GM12878 (cell line): Measurements from ENCODE around the gene ZNF280C. TPM values are rescaled to one million over a fixed set of nuclear protein-coding genes. Genes with fewer than 3 reads are reported as not detected.

ENCODE experiments used
- ATAC-seq: fragments of 200-7000 bp; cut with Tn5 transposase; 3 replicates; pipeline ENCODE4 v1.9.1; 2020; ENCODE audit warnings: mild to moderate bottlenecking, moderate library complexity
- BruUV-seq: library from RNA; stranded (reverse); fragments of 400-500 nt; replicated peaks from 2 replicates; lab custom pipeline; 2021; lab: Mats Ljungman, UMichigan
- CTCF ChIA-PET: fragments of 300-600 bp; sonication (Branson Sonifier 250); formaldehyde crosslinking; extraction: SDS; loops from one replicate; lab custom pipeline; 2021; ENCODE audit warnings: inconsistent platforms; lab: Yijun Ruan, JAX
- POLR2A ChIA-PET: fragments of 350-600 bp; formaldehyde crosslinking; extraction: SDS; loops from one replicate; lab custom pipeline; 2021; ENCODE audit warnings: inconsistent platforms; lab: Charles Lee
- RAD21 ChIA-PET: fragments of 300-600 bp; sonication (Branson Sonifier 250); formaldehyde crosslinking; loops from one replicate; lab custom pipeline; 2023; ENCODE audit warnings: antibody characterized with exemption; ENCODE audit not compliant: unreplicated experiment; lab: Charles Lee
- SMC1A ChIA-PET: fragments of 300-600 bp; sonication (Branson Sonifier 250); formaldehyde crosslinking; loops from one replicate; lab custom pipeline; 2023; ENCODE audit not compliant: unreplicated experiment, uncharacterized antibody; lab: Charles Lee
- DNase-seq: peaks from one replicate; pipeline ENCODE4 v3.0.0-alpha.2; 2011; ENCODE audit warnings: low read depth, low spot score
- FAIRE-seq: peaks from 3 replicates; lab custom pipeline; 2011; peaks lifted over from hg19 to GRCh38; lab: Jason Lieb, UNC
- H2AFZ ChIP-seq: 2 replicates; pipeline ENCODE4 v1.6.0; 2011; ENCODE audit warnings: low read depth, low read length, control low read depth; ENCODE audit not compliant: control insufficient read depth
- H3K27ac ChIP-seq: 2 replicates; pipeline ENCODE4 v1.5.1; 2011; ENCODE audit warnings: control low read depth; ENCODE audit not compliant: control insufficient read depth, insufficient read depth
- H3K27me3 ChIP-seq, 2 experiments: replicated peaks in 1 of 2; 2 replicates each; pipeline versions ENCODE4 v1.6.0 to v1.6.1; 2011; ENCODE audit warnings: low read length in 1 of 2; ENCODE audit not compliant: control insufficient read depth in 2 of 2, insufficient read depth in 2 of 2
- H3K36me3 ChIP-seq, 2 experiments: 2 replicates each; pipeline ENCODE4 v1.5.1; 2011; ENCODE audit warnings: low read length in 1 of 2; ENCODE audit not compliant: control insufficient read depth in 2 of 2, insufficient read depth in 2 of 2
- H3K4me1 ChIP-seq: 2 replicates; pipeline ENCODE4 v1.6.1; 2011; ENCODE audit warnings: mild to moderate bottlenecking, low read length, moderate library complexity, mixed read lengths; ENCODE audit not compliant: control insufficient read depth, insufficient read depth
- H3K4me2 ChIP-seq: 2 replicates; pipeline ENCODE4 v1.6.0; 2011; ENCODE audit warnings: control low read depth; ENCODE audit not compliant: control insufficient read depth, insufficient read depth
- H3K4me3 ChIP-seq: fragments of 200-600 bp; sonication (generic); 2 replicates; pipeline ENCODE4 v1.5.1; 2016
- H3K79me2 ChIP-seq: 2 replicates; pipeline ENCODE4 v1.6.0; 2011; ENCODE audit warnings: low read length; ENCODE audit not compliant: control insufficient read depth, insufficient read depth
- H3K9ac ChIP-seq: 2 replicates; pipeline ENCODE4 v1.8.0; 2011; ENCODE audit warnings: low read length, control low read depth, mixed read lengths; ENCODE audit not compliant: control insufficient read depth, insufficient read depth
- H3K9me3 ChIP-seq: replicated peaks from 3 replicates; pipeline ENCODE4 v1.5.1; 2011; ENCODE audit warnings: mild to moderate bottlenecking, low read length; ENCODE audit not compliant: control insufficient read depth, insufficient read depth
- H4K20me1 ChIP-seq: 2 replicates; pipeline ENCODE4 v1.6.0; 2011; ENCODE audit not compliant: control insufficient read depth, insufficient read depth
- ELK1 ChIP-seq: IDR thresholded peaks from 2 replicates; pipeline ENCODE4 v1.6.1; 2012; ENCODE audit warnings: low read depth, low read length, improper control_type of control experiment
- FOS ChIP-seq: IDR thresholded peaks from 3 replicates; pipeline ENCODE4 v1.6.1; 2011; ENCODE audit warnings: borderline replicate concordance; ENCODE audit not compliant: insufficient read length; ENCODE audit errors: extremely low read depth
- IKZF2 ChIP-seq, 2 experiments: fragments of 450-650 bp; IDR thresholded peaks; 2 replicates each; pipeline ENCODE4 v1.6.1; 2017; ENCODE audit warnings: mild to moderate bottlenecking in 2 of 2, moderate library complexity in 2 of 2
- MYC ChIP-seq: IDR thresholded peaks from 2 replicates; pipeline ENCODE4 v1.6.1; 2011; ENCODE audit warnings: mild to moderate bottlenecking, low read length, moderate library complexity, inconsistent platforms; ENCODE audit not compliant: insufficient read depth, insufficient replicate concordance, insufficient read length, severe bottlenecking
- RELB ChIP-seq: fragments of 450-650 bp; IDR thresholded peaks from 2 replicates; pipeline ENCODE4 v1.6.1; 2017; ENCODE audit warnings: low read depth, mild to moderate bottlenecking, moderate library complexity
- SREBF2 ChIP-seq: IDR thresholded peaks from 2 replicates; pipeline ENCODE4 v1.6.1; 2012; ENCODE audit warnings: mild to moderate bottlenecking, low read length
- TCF7 ChIP-seq: IDR thresholded peaks from 2 replicates; pipeline ENCODE4 v1.6.1; 2014; ENCODE audit warnings: antibody characterized with exemption, borderline replicate concordance
- YY1 ChIP-seq: IDR thresholded peaks from 2 replicates; pipeline ENCODE4 v1.6.1; 2011; ENCODE audit warnings: low read depth, mild to moderate bottlenecking, low read length
- WGBS: methylation state at CpG from one replicate; pipeline ENCODE4 v1.1.6; 2016; ENCODE audit warnings: low lambda C conversion rate; ENCODE audit not compliant: insufficient replicate concordance, insufficient coverage; ENCODE audit errors: missing lambda C conversion rate; 5-methylcytosine and 5-hydroxymethylcytosine counted together
- in situ Hi-C: fragments of 300-500 bp; cut with MboI; formaldehyde crosslinking; loops from 9 replicates; pipeline ENCODE4 v1.14.3; 2018; ENCODE audit warnings: mixed read lengths
- intact Hi-C: fragments of 100-400 bp; cut with micrococcal nuclease; formaldehyde crosslinking; loops from one replicate; pipeline ENCODE4 v1.14.2; 2022; ENCODE audit not compliant: unreplicated experiment
- polyA plus RNA-seq, 11 experiments: library from polyadenylated mRNA; depleted of rRNA in 4 of 11; unstranded in 6 of 11; stranded (reverse) in 5 of 11; fragments of >200 nt; fragmentation: Nextera tagmentation in 4 of 11; fragmentation: Illumina TruSeq in 1 of 11; extraction: Ambion mirVana in 4 of 11; extraction: Trizol in 1 of 11; gene quantifications; 1 replicate in 1 of 11; 2 replicates in 10 of 11; pipeline versions ENCODE4 v1.2.1 to v1.2.3, GENCODE V29; 2011 to 2016; ENCODE audit warnings: inconsistent platforms in 2 of 11, missing spikeins in 2 of 11, low read depth in 1 of 11
- total RNA-seq, 4 experiments: library from RNA; depleted of rRNA in 3 of 4; stranded (reverse); fragments of >200 nt in 3 of 4; fragmentation: Illumina TruSeq in 1 of 4; extraction: Trizol in 1 of 4; gene quantifications; 2 replicates each; pipeline versions ENCODE4 v1.2.1 to v1.2.3, GENCODE V29; 2013 to 2021

ZNF280C gene
- total and polyA plus RNA-seq, 10 of the 15 experiments (the other 5 are each of a cell fraction or from before 2014, with no cell fraction given) = 0.82 to 8.8 (median 5.7) TPM

- TF ChIP-seq ELK1 (no peak), FOS (no peak)
These were observed 64.1 kb downstream of the ZNF280C start (continued) for GRCh38 chrX:130204647-130205046.

- H4K20me1 ChIP-seq = no peaks in the 10 kb centered on the region
- H3K4me2 ChIP-seq = no peak overlapping the region
- 31% methylated on average over 5 of the region's 5 CpGs for whole genome bisulfite sequencing
- no peak overlapping the region for H3K27ac ChIP-seq
- ATAC-seq = no peak
- DNase-seq = no peak
- ChIA-PET RAD21 (interaction anchor here (1.0 kb wide), 1 partner anchor 118 kb away, joined by 4 read pairs; no protein-coding TSS in a partner anchor), SMC1A (interaction anchor here (0.8 kb wide), 1 partner anchor 22 kb away, joined by 3 read pairs; no protein-coding TSS in a partner anchor), POLR2A (no interaction called here), CTCF (interaction anchor here (1.4 kb wide), 1 partner anchor 125 kb away, joined by 3 read pairs; no protein-coding TSS in a partner anchor)
- H2AFZ ChIP-seq = no peak overlapping the region
- no peak overlapping the region for H3K4me3 ChIP-seq
- H3K27me3 ChIP-seq = no peaks in the 10 kb centered on the region
- no peaks in the 10 kb centered on the region for H3K79me2 ChIP-seq
- intact Hi-C loops = no loop called here
- in situ Hi-C loops = loop anchor here (25.0 kb wide), 1 partner anchor 585 kb away; no protein-coding TSS in a partner anchor
- no peak overlapping the region for H3K9ac ChIP-seq
- TF ChIP-seq TCF7 = no peak
- FAIRE-seq = no peak
- no peaks in the 10 kb centered on the region for H3K36me3 ChIP-seq
- H3K9me3 ChIP-seq = no peaks in the 10 kb centered on the region
- no TSS peak for BruUV-seq
- peaks cover 4% of the 10 kb centered on the region; the same call in 1 of the 2 replicates for H3K4me1 ChIP-seq
These were observed 71.2 kb downstream of the ZNF280C start for GRCh38 chrX:130197464-130197863.

GRCh38 chrX:130196466-130196865, 72.2 kb downstream of the ZNF280C start:
- no peak for DNase-seq
- WGBS = 70% methylated on average over 7 of the region's 7 CpGs
- Histone ChIP-seq H3K27me3 (no peaks in the 10 kb centered on the region), H3K4me1 (peaks cover 4% of the 10 kb centered on the region; the same call in 1 of the 2 replicates), H4K20me1 (no peaks in the 10 kb centered on the region), H3K4me2 (no peak overlapping the region), H2AFZ (no peak overlapping the region), H3K27ac (no peak overlapping the region), H3K4me3 (no peak overlapping the region), H3K36me3 (no peaks in the 10 kb centered on the region), H3K9ac (no peak overlapping the region), H3K9me3 (no peaks in the 10 kb centered on the region), H3K79me2 (no peaks in the 10 kb centered on the region)
- ChIA-PET CTCF (interaction anchor here (0.9 to 8.7 kb wide), 2 partner anchors 12 to 117 kb away, joined by 3 to 132 read pairs; no protein-coding TSS in a partner anchor), SMC1A (interaction anchor here (0.9 kb wide), 1 partner anchor 116 kb away, joined by 3 read pairs; no protein-coding TSS in a partner anchor), RAD21 (no interaction called here), POLR2A (no interaction called here)
- no peak for ATAC-seq
- intact Hi-C loops (no loop called here), in situ Hi-C loops (loop anchor here (25.0 kb wide), 1 partner anchor 584 kb away; no protein-coding TSS in a partner anchor)
- FAIRE-seq = no peak
- no peak for TF ChIP-seq RELB
- TF ChIP-seq MYC = no peak
- TF ChIP-seq YY1 = no peak
- no peak for TF ChIP-seq SREBF2
- TF ChIP-seq IKZF2 (IDR thresholded peaks at IDR 0.05) = no peak
- no TSS peak for BruUV-seq
